Measurements from ENCODE around the gene PRSS22.

Gene PRSS22

GRCh38 chr16:2811703-2812471 lies 46.1 kb downstream of the PRSS22 start:
- DNase-seq, result no peak

- no peak for DNase-seq
These were observed 47.3 kb downstream of the PRSS22 start for GRCh38 chr16:2810651-2811050.

GRCh38 chr16:2809149-2809760 lies 48.7 kb downstream of the PRSS22 start:
- no peak for DNase-seq

DNA sequence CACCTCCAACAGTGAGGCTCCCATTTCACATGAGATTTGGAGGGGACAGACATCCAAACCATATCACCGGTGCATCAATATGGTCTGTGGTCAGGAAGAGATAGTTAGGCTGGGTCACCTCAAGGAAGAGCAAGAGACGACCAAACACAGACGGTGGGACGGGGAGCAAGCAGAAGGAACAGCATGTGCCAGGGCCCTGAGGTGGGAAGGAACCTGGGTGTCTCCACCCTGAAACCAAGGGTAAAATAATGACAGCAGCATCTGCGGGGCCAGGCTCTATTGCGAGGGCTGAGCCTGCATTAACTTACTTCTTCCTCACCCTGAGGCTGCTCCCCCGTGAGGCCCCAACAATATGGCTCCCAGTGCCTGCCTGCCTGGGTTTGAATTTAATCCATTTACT lies 49.8 kb downstream of the PRSS22 start:
- DNase-seq, result no peak

- DNase-seq, result no peak
These were observed 51.7 kb downstream of the PRSS22 start for GRCh38 chr16:2806286-2806685.

DNA sequence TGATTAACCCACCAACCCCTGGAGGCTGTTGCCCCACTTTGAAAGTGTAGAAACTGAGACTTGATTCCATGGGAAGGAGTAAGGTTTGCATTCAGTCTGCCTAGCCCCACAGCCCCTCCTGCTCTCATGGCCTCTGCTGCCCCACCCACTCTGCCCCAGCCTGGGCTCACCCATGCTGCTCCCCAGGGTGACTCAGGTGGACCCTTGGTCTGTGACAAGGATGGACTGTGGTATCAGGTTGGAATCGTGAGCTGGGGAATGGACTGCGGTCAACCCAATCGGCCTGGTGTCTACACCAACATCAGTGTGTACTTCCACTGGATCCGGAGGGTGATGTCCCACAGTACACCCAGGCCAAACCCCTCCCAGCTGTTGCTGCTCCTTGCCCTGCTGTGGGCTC lies 53.2 kb downstream of the PRSS22 start:
- DNase-seq, result no peak

- DNase-seq, result no peak
These were observed 54.3 kb downstream of the PRSS22 start for GRCh38 chr16:2803545-2804195.

Data from T1000 (cell line).